ENCODE measurements around the gene LEPROT.
"Not testable (repeated sequence)": the region's sequence is repeated elsewhere in the genome, so short reads cannot be mapped to it uniquely, and the experiment has no call there.

The LEPROT gene

DNA sequence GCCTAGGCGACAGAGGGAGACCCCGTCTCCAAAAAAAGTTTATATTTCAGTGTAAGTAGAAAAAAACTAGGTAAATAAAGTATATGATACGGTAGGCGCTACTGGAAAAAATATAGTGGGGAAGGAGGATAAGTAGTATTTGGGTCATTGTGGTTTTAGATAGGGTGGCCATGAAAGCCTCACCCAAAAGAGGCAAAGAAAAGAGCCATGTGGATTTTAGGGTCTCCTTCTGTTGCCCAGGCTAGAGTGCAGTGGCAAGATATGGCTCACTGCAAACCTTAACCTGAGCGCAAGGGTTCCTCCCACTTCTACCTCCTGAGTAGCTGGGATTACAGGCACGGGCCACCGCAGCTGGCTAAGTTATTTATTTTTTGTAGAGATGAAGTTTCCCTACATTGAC is 17.1 kb downstream of the LEPROT start:
- no peak for DNase-seq (ENCODE audit: low spot score)

GRCh38 chr1:65440322-65440900 is 19.9 kb downstream of the LEPROT start:
- DNase-seq (ENCODE audit: low spot score), result no peak

DNA sequence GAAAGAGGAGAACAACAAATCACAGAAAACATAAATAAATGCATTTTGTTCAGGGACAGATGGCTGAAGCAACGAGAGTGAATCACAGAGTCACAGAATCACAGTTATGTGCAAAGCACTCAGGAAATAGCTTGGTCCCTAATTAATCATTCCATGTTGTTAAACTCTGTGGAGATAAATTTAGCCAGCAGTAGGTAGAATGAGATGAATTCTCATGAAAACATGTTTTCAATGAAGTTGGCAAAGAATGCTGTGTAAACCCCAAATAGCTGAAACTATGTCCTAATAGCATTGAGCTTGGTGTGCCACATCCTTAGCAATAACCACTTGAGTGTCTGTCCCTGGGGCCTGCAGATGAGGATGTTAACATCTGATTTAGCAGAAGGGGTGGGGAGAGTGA is 20.4 kb downstream of the LEPROT start:
- DNase-seq (ENCODE audit: low spot score), result no peak

GRCh38 chr1:65441464-65441863 is 21.0 kb downstream of the LEPROT start:
- DNase-seq (ENCODE audit: low spot score), result no peak

DNA sequence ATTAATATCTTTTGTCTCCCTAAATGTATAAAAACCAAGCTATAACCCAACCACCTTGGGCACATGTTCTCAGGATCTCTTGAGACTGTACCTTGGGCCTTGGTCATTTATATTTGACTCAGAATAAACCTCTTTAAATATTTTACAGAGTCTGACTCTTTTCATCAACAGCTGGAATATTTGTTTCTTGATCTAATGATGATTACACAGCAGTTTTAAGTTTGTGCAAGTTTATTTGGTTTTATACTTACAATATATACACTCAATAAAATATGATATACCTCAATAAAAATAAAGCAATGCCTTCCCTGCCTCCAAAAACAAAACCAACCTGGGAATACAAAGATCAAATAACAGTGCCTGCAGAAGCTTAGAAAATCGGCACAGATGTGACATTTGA is 22.0 kb downstream of the LEPROT start:
- DNase-seq (ENCODE audit: low spot score), result no peak

DNA sequence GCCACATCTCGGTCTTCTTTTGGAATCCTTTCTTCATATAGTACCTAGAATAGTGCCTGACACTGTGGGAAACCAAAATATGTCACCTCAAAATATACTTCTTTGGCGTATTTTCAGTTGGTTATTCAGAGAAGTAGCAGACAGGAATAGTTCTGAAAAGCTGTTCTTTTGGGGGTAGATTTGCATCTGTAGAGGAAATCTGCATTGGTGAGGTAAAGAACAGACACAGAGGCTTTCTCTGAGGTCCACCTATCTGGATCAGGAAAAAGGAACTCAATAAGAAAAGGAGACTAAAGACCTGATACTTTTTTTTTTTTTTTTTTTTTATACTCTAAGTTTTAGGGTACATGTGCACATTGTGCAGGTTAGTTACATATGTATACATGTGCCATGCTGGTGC is 23.2 kb downstream of the LEPROT start:
- no peak for DNase-seq (ENCODE audit: low spot score)

DNA sequence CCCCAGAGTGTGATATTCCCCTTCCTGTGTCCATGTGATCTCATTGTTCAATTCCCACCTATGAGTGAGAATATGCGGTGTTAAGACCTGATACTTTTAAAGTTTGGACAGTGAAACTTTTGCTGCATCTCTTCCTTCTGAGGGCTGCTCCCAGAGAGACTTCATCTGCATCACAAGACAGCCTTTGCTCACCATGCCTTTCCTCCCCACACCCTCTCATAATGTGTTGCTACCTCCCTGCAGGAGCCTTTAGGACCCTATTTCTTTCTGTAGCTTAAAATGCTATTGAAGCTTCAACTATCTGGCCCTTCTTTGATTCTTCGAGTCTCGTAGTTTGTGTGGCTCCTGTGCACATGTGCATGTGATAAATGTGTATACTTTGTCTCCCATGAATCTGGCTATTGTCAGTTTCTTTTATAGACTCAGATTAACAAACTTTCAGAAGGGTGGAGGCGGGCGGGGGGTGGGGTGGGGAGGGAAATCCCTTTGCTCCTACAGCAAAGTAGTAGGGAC is 23.7 kb downstream of the LEPROT start:
- DNase-seq (ENCODE audit: low spot score), result no peak

DNA sequence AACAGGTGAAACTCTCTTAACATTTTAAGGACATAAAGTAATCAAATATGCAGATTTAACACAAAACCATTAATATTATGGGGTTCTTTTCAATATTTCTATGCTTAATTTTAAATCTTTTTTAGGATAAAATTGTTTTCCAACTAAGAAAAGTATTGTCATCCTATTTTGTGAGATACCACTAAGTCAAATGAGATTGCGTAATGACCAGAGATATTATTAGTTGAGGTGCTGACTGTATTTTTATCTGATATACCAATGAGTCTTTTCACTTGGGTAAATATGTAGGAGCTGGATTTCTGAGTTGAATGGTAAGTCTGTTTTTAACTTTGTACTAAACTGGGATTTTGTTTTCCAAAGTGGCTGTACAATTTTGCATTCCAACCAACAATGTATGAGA is 25.4 kb downstream of the LEPROT start:
- DNase-seq (ENCODE audit: low spot score), result no peak

GRCh38 chr1:65449214-65449823 is 28.9 kb downstream of the LEPROT start:
- no peak for DNase-seq (ENCODE audit: low spot score)

- not testable (repeated sequence) for DNase-seq (ENCODE audit: low spot score)
Observed at GRCh38 chr1:65455678-65456077, 35.2 kb downstream of the LEPROT start.

DNA sequence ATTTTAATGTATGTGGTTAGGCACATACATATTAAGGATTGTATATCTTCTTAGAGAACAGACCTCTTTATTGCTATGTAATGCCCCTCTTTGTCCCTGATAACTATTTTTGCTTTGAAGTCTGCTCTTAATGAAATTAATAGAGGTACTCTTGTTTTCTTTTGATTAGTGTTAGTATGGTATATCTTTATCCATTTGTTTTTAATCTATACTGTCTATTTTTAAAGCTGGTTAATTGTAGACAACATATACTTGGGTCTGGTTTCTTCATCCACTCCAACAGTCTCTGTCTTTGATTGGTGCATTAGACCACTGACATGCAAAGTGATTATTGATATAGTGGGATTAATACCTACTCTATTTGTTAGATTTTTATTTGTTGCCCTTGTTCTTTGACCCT is 36.0 kb downstream of the LEPROT start:
- no peak for DNase-seq (ENCODE audit: low spot score)

DNA sequence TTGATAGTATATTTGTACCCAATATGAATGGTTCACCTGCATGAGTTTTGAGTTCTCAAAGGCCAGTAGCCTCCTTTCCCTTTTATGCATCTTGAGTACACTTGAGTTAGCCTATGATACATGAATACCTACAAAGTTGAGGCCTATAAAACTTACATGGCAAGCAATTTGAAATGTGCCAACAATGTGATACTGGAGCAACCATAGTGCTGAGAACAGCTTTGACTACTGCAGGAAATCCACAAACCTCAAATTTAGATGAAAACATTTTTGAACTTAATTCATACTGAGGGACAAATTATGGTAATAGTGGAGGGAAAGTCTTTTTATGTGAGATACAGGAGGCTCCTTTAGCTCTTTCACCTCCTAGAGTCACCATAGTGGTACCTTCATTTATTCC is 37.4 kb downstream of the LEPROT start:
- no peak for DNase-seq (ENCODE audit: low spot score)

DNA sequence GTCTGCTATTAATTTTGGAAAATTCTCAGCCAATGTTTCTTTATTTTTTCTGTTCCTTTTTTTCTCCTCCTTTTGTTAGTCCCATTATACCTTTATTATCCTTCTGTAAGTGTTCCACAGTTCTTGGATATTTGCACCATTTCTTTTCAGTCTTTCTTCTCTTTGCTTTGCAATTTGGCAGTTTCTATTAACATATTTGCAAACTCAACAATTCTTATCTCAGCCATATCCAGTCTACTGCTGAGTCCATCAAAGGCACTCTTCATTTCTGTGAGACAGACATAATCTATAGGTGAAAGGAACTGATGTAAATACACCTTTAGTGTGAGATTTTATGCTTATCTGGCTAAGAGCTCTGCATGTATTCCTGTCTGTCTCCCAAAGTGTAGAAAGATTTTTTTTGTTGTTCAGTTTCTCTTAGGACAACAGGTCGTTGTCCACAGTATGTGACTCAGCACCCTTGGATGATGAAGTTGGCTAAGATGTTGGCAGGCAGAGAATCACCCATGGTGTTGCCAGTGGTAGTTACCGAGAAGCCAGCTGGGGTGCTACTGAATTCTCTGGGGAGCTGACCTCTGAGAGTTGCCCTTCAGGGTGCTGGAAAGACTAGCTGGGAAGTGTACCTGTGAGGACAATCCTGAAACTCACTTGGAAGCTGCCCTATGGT is 38.4 kb downstream of the LEPROT start:
- DNase-seq (ENCODE audit: low spot score), result no peak

- DNase-seq (ENCODE audit: low spot score), result no peak
Observed at GRCh38 chr1:65459397-65459768, 38.9 kb downstream of the LEPROT start.

DNA sequence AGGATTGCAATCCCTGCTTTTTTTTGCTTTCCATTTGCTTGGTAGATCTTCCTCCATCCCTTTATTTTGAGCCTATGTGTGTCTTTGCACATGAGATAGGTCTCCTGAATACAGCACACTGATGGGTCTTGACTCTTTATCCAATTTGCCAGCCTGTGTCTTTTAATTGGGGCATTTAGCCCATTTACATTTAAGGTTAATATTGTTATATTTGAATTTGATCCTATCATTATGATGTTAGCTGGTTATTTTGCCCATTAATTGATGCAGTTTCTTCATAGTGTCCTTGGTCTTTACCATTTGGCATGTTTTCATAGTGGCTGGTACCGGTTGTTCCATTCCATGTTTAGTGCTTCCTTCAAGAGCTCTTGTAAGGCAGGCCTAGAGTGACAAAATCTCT is 45.4 kb downstream of the LEPROT start:
- DNase-seq (ENCODE audit: low spot score), result not testable (repeated sequence)

- no peak for DNase-seq (ENCODE audit: low spot score)
Observed at GRCh38 chr1:65467536-65467935, 47.1 kb downstream of the LEPROT start.

DNA sequence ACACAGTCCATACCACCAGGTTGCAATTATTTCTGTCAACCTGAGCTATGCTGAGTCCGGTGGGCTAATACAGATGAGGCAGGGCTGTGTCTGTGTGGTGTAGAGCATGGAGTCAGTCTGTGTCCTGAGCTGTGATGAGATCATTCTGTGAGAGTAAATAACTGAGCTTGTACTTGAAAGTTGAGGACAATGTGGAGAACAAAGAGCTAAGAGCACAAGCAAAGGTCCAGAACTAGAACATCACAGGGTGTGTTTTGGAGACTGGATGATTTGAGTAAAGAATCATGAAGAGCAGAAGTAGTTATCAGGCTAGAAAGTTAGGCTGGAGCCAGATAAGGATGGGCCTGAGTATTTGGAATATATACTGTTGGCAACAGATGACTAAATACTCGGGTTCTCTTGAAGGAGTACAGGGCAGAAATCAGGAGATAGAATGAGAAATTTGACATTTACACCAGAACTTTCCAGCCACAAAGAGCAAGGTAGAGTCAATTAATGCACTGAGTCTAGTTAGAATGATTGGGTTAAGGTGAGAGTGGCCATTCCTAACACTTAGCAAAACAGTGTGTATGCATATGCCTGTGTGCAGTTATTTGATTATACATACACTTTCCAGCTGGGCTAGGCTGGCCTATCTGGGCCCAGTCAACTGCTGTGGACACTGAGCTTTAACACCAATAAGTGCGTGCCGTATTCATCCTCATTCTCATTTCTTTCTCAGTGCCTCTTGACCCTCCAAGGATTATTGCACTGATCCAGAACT is 48.8 kb downstream of the LEPROT start:
- no peak for DNase-seq (ENCODE audit: low spot score)

GRCh38 chr1:65469889-65470340 is 49.4 kb downstream of the LEPROT start:
- DNase-seq (ENCODE audit: low spot score), result no peak

DNA sequence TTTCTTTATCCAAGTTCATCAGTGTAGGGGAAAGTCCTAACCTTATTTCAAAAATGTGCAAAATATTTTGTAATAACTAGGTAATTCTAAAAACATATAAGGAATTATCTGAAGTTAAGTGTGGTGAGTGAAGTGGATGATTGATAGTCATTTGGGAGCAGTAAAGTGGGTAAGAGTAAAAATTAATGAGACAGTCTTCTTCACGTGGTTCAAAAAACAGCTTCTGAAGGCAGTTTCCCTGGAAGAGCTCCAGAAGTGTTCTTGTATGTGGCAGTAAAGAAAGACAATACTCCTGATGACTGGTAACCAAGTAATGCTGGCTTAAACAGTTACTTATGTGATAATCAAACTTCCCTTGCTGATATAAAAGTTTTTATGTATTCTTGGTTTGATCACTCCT is 50.3 kb downstream of the LEPROT start:
- DNase-seq (ENCODE audit: low spot score), result no peak

- no peak for DNase-seq (ENCODE audit: low spot score)
Observed at GRCh38 chr1:65471213-65471833, 50.9 kb downstream of the LEPROT start.

- no peak for DNase-seq (ENCODE audit: low spot score)
Observed at GRCh38 chr1:65471861-65472332, 51.4 kb downstream of the LEPROT start.

- no peak for DNase-seq (ENCODE audit: low spot score)
Observed at GRCh38 chr1:65476327-65476726, 55.9 kb downstream of the LEPROT start.

Measured in CD4-positive, alpha-beta T cell treated with Interleukin-15 for 4 hours (primary cell).